PC-3 (cell line): Measurements from ENCODE around the gene RNF181. TPM values are rescaled to one million over a fixed set of nuclear protein-coding genes. Genes with fewer than 3 reads are reported as not detected.

ENCODE experiments used
- ATAC-seq: fragments of 200-7000 bp; cut with Tn5 transposase; 2 replicates; pipeline ENCODE4 v1.9.1; 2020; ENCODE audit warnings: mild to moderate bottlenecking, moderate library complexity
- BruUV-seq: library from RNA; stranded (reverse); fragments of 400-500 nt; replicated peaks from 2 replicates; lab custom pipeline; 2021; lab: Mats Ljungman, UMichigan
- CTCF ChIA-PET: fragments of 300-600 bp; sonication (Branson Sonifier 250); formaldehyde crosslinking; loops from one replicate; lab custom pipeline; 2022; ENCODE audit warnings: antibody characterized with exemption; lab: Charles Lee
- POLR2A ChIA-PET: fragments of 300-600 bp; sonication (Branson Sonifier 250); formaldehyde crosslinking; loops from one replicate; lab custom pipeline; 2022; ENCODE audit warnings: antibody characterized with exemption; ENCODE audit not compliant: unreplicated experiment; lab: Charles Lee
- DNase-seq: peaks from one replicate; pipeline ENCODE4 v3.0.0-alpha.2; 2015
- H2AFZ ChIP-seq: fragments of 300-600 bp; sonication (generic); 2 replicates; pipeline ENCODE4 v1.6.0; 2016; ENCODE audit warnings: antibody characterized with exemption, low read length
- H3F3A ChIP-seq: fragments of 300-600 bp; sonication (generic); one replicate; pipeline ENCODE4 v1.6.0; 2017; ENCODE audit warnings: antibody characterized with exemption, low read length, control low read depth, mild to moderate bottlenecking; ENCODE audit not compliant: unreplicated experiment
- H3K27ac ChIP-seq: fragments of 300-600 bp; sonication (generic); 2 replicates; pipeline ENCODE4 v1.5.1; 2016; ENCODE audit warnings: mild to moderate bottlenecking, low read length
- H3K27me3 ChIP-seq: fragments of 300-600 bp; sonication (generic); 2 replicates; pipeline ENCODE4 v1.6.1; 2016; ENCODE audit warnings: low read length, mixed read lengths
- H3K36me3 ChIP-seq: fragments of 300-600 bp; sonication (generic); 2 replicates; pipeline ENCODE4 v1.6.1; 2016; ENCODE audit warnings: low read depth, mixed run types, low read length, mixed read lengths
- H3K4me1 ChIP-seq: fragments of 300-600 bp; sonication (generic); 2 replicates; pipeline ENCODE4 v1.5.1; 2016; ENCODE audit warnings: low read length; ENCODE audit not compliant: insufficient read depth
- H3K4me2 ChIP-seq: fragments of 300-600 bp; sonication (generic); 2 replicates; pipeline ENCODE4 v1.6.0; 2016; ENCODE audit warnings: low read length
- H3K4me3 ChIP-seq: fragments of 300-600 bp; sonication (generic); 2 replicates; pipeline ENCODE4 v1.5.1; 2016; ENCODE audit warnings: mild to moderate bottlenecking, low read length, mixed read lengths
- H3K79me2 ChIP-seq: fragments of 300-600 bp; sonication (generic); 2 replicates; pipeline ENCODE4 v1.6.1; 2017; ENCODE audit warnings: low read length, mixed read lengths
- H3K9ac ChIP-seq: fragments of 300-600 bp; sonication (generic); 2 replicates; pipeline ENCODE4 v1.6.0; 2016; ENCODE audit warnings: mild to moderate bottlenecking, low read length
- H3K9me2 ChIP-seq: fragments of 300-600 bp; sonication (generic); replicated peaks from 2 replicates; pipeline ENCODE4 v1.6.1; 2016; ENCODE audit warnings: mixed run types, low read length, mixed read lengths
- H3K9me3 ChIP-seq: fragments of 300-600 bp; sonication (generic); 2 replicates; pipeline ENCODE4 v1.6.1; 2016; ENCODE audit warnings: low read length, mixed read lengths
- H4K20me1 ChIP-seq: fragments of 300-600 bp; sonication (generic); 2 replicates; pipeline ENCODE4 v1.6.1; 2016; ENCODE audit warnings: low read length, mixed read lengths
- CTCF ChIP-seq: fragments of 300-600 bp; sonication (generic); conservative IDR thresholded peaks from 2 replicates; pipeline ENCODE4 v1.5.1; 2017; ENCODE audit warnings: antibody characterized with exemption, low read depth, mild to moderate bottlenecking, low read length
- EZH2 ChIP-seq: fragments of 300-600 bp; sonication (generic); IDR thresholded peaks from one replicate; pipeline ENCODE4 v1.6.1; 2017; ENCODE audit warnings: antibody characterized with exemption, mild to moderate bottlenecking, low read length; ENCODE audit not compliant: unreplicated experiment
- EZH2phosphoT487 ChIP-seq: fragments of 300-600 bp; sonication (generic); IDR thresholded peaks from 2 replicates; pipeline ENCODE4 v1.6.1; 2018; ENCODE audit warnings: mild to moderate bottlenecking, antibody characterized with exemption, low read length, borderline replicate concordance
- intact Hi-C: fragments of 100-400 bp; cut with micrococcal nuclease; formaldehyde crosslinking; loops from 2 replicates; pipeline ENCODE4 v1.9.0; 2023
- total RNA-seq: library from RNA; depleted of rRNA; stranded (reverse); fragments of >200 nt; gene quantifications from 2 replicates; pipeline ENCODE4 v1.2.3, GENCODE V29; 2014

The RNF181 gene
- total RNA-seq, 1 experiment from 2014 or later, result 225 TPM

GRCh38 chr2:85588645-85589044, 6.9 kb upstream of the RNF181 start:
- Histone ChIP-seq H3K4me3 (no peak overlapping the region), H3K79me2 (no peaks in the 10 kb centered on the region), H3K27ac (no peak overlapping the region), H3F3A (no peaks in the 10 kb centered on the region), H4K20me1 (no peaks in the 10 kb centered on the region), H3K27me3 (no peaks in the 10 kb centered on the region), H3K36me3 (no peaks in the 10 kb centered on the region), H3K4me1 (peaks cover 26% of the 10 kb centered on the region), H3K9me2 (no peaks in the 10 kb centered on the region), H2AFZ (no peak overlapping the region), H3K9me3 (no peaks in the 10 kb centered on the region), H3K4me2 (no peak overlapping the region), H3K9ac (no peak overlapping the region)
- ATAC-seq (no peak), DNase-seq (no peak)
- TF ChIP-seq EZH2phosphoT487 (no peak), EZH2 (no peak), CTCF (no peak)
- ChIA-PET POLR2A (no interaction called here), CTCF (no interaction called here)
- intact Hi-C loops, result no loop called here
- BruUV-seq, result no TSS peak

- H4K20me1 ChIP-seq, result no peaks in the 10 kb centered on the region
- ChIA-PET POLR2A (no interaction called here), CTCF (no interaction called here)
- H3K4me3 ChIP-seq, result no peak overlapping the region
- BruUV-seq, result no TSS peak
- H3K4me2 ChIP-seq, result no peak overlapping the region
- no peaks in the 10 kb centered on the region for H3F3A ChIP-seq
- no peak overlapping the region for H2AFZ ChIP-seq
- no peak for TF ChIP-seq CTCF
- TF ChIP-seq EZH2phosphoT487, result no peak
- TF ChIP-seq EZH2, result no peak
- no peaks in the 10 kb centered on the region for H3K9me2 ChIP-seq
- no peaks in the 10 kb centered on the region for H3K36me3 ChIP-seq
- DNase-seq, result no peak
- no peak overlapping the region for H3K27ac ChIP-seq
- intact Hi-C loops, result no loop called here
- peaks cover 26% of the 10 kb centered on the region for H3K4me1 ChIP-seq
- H3K79me2 ChIP-seq, result no peaks in the 10 kb centered on the region
- no peak for ATAC-seq
- H3K9ac ChIP-seq, result no peak overlapping the region
- no peaks in the 10 kb centered on the region for H3K9me3 ChIP-seq
- no peaks in the 10 kb centered on the region for H3K27me3 ChIP-seq
Measured at GRCh38 chr2:85589181-85589580, 6.4 kb upstream of the RNF181 start.

GRCh38 chr2:85589982-85590791, 5.4 kb upstream of the RNF181 start:
- peak; percentile 32 for DNase-seq
- TF ChIP-seq CTCF (no peak), EZH2phosphoT487 (no peak), EZH2 (no peak)
- no peak overlapping the region for H3K9ac ChIP-seq

More at GRCh38 chr2:85589982-85590791, 5.4 kb upstream of the RNF181 start:
- Histone ChIP-seq H3K79me2 (no peaks in the 10 kb centered on the region), H3K27ac (peak overlapping the region; percentile 16; the same call in 1 of the 2 replicates), H4K20me1 (no peaks in the 10 kb centered on the region), H3K9me2 (no peaks in the 10 kb centered on the region), H3F3A (no peaks in the 10 kb centered on the region), H3K36me3 (no peaks in the 10 kb centered on the region), H2AFZ (no peak overlapping the region), H3K27me3 (no peaks in the 10 kb centered on the region), H3K4me3 (no peak overlapping the region), H3K4me1 (peaks cover 24% of the 10 kb centered on the region), H3K4me2 (no peak overlapping the region), H3K9me3 (no peaks in the 10 kb centered on the region)
- ChIA-PET CTCF (no interaction called here), POLR2A (no interaction called here)
- no TSS peak for BruUV-seq
- no peak for ATAC-seq
- intact Hi-C loops, result no loop called here
